Spleen (tissue), 11 donors: ENCODE data around the gene OTX2. TPM values are rescaled to one million over a fixed set of nuclear protein-coding genes. Genes with fewer than 3 reads are reported as not detected.

Experiments
- DNase-seq: peaks from one replicate; pipeline ENCODE4 v3.0.0-alpha.2; 2020
- H3K27ac ChIP-seq, 8 donors: fragments of 200-600 bp; sonication (generic) in 7 of 8; 1 replicate in 4 of 8; 2 replicates in 4 of 8; pipeline versions ENCODE4 v1.5.0 to v1.8.0; 2016 to 2021; ENCODE audit warnings: inconsistent platforms in 4 of 8, mild to moderate bottlenecking in 4 of 8, moderate library complexity in 1 of 8
- H3K27me3 ChIP-seq, 7 donors: fragments of 200-600 bp; sonication (generic) in 6 of 7; replicated peaks in 1 of 7; 1 replicate in 4 of 7; 2 replicates in 3 of 7; pipeline versions ENCODE4 v1.5.0 to v1.8.0; 2016 to 2021; ENCODE audit warnings: inconsistent platforms in 3 of 7, mild to moderate bottlenecking in 1 of 7
- H3K36me3 ChIP-seq, 6 donors: fragments of 200-600 bp; sonication (generic) in 5 of 6; 1 replicate in 4 of 6; 2 replicates in 2 of 6; pipeline versions ENCODE4 v1.5.0 to v1.8.0; 2016 to 2021; ENCODE audit warnings: inconsistent platforms in 2 of 6
- H3K4me1 ChIP-seq, 6 donors: fragments of 200-600 bp; sonication (generic) in 5 of 6; 1 replicate in 3 of 6; 2 replicates in 3 of 6; pipeline versions ENCODE4 v1.5.0 to v1.8.0; 2016 to 2021; ENCODE audit warnings: inconsistent platforms in 3 of 6
- H3K4me3 ChIP-seq, 8 donors: fragments of 200-600 bp; sonication (generic) in 7 of 8; 1 replicate in 4 of 8; 2 replicates in 4 of 8; pipeline versions ENCODE4 v1.5.0 to v1.8.0; 2016 to 2021; ENCODE audit warnings: inconsistent platforms in 4 of 8, mild to moderate bottlenecking in 4 of 8, moderate library complexity in 2 of 8
- H3K9me3 ChIP-seq, 8 donors: fragments of 200-600 bp; sonication (generic) in 7 of 8; 1 replicate in 4 of 8; 2 replicates in 4 of 8; pipeline versions ENCODE4 v1.5.0 to v1.8.0; 2016 to 2021; ENCODE audit warnings: inconsistent platforms in 4 of 8
- POLR2A ChIP-seq, 3 donors: fragments of 450-650 bp; IDR thresholded peaks; one replicate each; pipeline ENCODE4 v1.5.1; 2017; ENCODE audit warnings: antibody characterized with exemption in 3 of 3, mild to moderate bottlenecking in 1 of 3
- POLR2AphosphoS5 ChIP-seq, 3 donors: sonication (generic); formaldehyde crosslinking; IDR thresholded peaks; one replicate each; pipeline ENCODE4 v1.5.1; 2017; ENCODE audit warnings: antibody characterized with exemption in 3 of 3
- WGBS, 5 donors: extraction: QIAGEN DNeasy Blood & Tissue Kit in 3 of 5; methylation state at CpG; one replicate each; pipeline versions ENCODE4 v1.1.5 to v1.1.7; 2013 to 2018; 5-methylcytosine and 5-hydroxymethylcytosine counted together
- intact Hi-C: fragments of 100-400 bp; cut with DNase I; formaldehyde crosslinking; loops from one replicate; pipeline ENCODE4 v1.15.0; 2023; ENCODE audit warnings: low total_unique reads
- polyA plus RNA-seq, 3 donors: library from polyadenylated mRNA; stranded (reverse); fragments of 200-250 nt; gene quantifications; one replicate each; pipeline ENCODE4 v1.2.1, GENCODE V29; 2013
- total RNA-seq, 7 donors: library from RNA; depleted of rRNA in 3 of 7; stranded (reverse); fragments of >200 nt in 3 of 7; fragmentation: NEBNext Ultra II Directional in 4 of 7; extraction: Animal tissue kit (Norgen Biotek cat#: 25700) in 4 of 7; gene quantifications; one replicate each; pipeline versions ENCODE4 v1.1.0 to v1.2.1, GENCODE V29; 2016 to 2021
- TF ChIP-seq, protein P1 (sequence below), 11 experiments: fragments of 200-600 bp in 7 of 11; fragments of 450-650 bp in 4 of 11; sonication (generic) in 4 of 11; IDR thresholded peaks in 8 of 11; conservative IDR thresholded peaks in 3 of 11; 1 replicate in 7 of 11; 2 replicates in 4 of 11; pipeline versions ENCODE4 v1.4.0 to v1.8.0; 2016 to 2021; ENCODE audit warnings: antibody characterized with exemption in 11 of 11, inconsistent platforms in 4 of 11, mild to moderate bottlenecking in 1 of 11
- donor health status: healthy with polysubstance abuse.
- donor health status: DM: no; HTN: no; CAD: no; lungs with moderate emphysema.
- donor health status: DM: no; HTN: no; CAD: no.
- donor health status: Bipolar disorder and iron deficiency.
- donor health status: healthy.
- donor health status: DM: no; HTN: no; CAD: no.
- donor health status: DM: yes; HTN: yes; CAD: no.

The OTX2 gene
- total and polyA plus RNA-seq, 10 donors, result not detected

DNA sequence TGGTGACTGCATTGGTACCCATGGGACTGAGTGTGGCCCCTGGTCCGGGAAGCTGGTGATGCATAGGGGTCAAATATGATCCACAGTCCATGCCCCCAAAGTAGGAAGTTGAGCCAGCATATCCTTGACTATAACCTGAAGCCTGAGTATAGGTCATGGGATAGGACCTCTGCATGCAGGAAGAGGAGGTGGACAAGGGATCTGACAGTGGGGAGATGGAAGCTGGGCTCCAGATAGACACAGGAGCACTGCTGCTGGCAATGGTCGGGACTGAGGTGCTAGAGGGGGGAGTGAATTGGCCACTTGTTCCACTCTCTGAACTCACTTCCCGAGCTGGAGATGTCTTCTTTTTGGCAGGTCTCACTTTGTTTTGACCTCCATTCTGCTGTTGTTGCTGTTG lies 8.4 kb downstream of the OTX2 start:
- no peaks in the 10 kb centered on the region for H3K9me3 ChIP-seq
- no peak overlapping the region for H3K4me3 ChIP-seq
- no peaks in the 10 kb centered on the region for H3K36me3 ChIP-seq
- intact Hi-C loops, result no loop called here
- no peak for DNase-seq
- H3K4me1 ChIP-seq, result peaks cover 0 to 22% (median 15%) of the 10 kb centered on the region in 6 donors
- no peak for TF ChIP-seq POLR2A (IDR thresholded peaks at IDR 0.05)
- TF ChIP-seq, protein P1, sequence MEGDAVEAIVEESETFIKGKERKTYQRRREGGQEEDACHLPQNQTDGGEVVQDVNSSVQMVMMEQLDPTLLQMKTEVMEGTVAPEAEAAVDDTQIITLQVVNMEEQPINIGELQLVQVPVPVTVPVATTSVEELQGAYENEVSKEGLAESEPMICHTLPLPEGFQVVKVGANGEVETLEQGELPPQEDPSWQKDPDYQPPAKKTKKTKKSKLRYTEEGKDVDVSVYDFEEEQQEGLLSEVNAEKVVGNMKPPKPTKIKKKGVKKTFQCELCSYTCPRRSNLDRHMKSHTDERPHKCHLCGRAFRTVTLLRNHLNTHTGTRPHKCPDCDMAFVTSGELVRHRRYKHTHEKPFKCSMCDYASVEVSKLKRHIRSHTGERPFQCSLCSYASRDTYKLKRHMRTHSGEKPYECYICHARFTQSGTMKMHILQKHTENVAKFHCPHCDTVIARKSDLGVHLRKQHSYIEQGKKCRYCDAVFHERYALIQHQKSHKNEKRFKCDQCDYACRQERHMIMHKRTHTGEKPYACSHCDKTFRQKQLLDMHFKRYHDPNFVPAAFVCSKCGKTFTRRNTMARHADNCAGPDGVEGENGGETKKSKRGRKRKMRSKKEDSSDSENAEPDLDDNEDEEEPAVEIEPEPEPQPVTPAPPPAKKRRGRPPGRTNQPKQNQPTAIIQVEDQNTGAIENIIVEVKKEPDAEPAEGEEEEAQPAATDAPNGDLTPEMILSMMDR (IDR thresholded peaks at IDR 0.05 in 8 of 11, conservative IDR thresholded peaks at IDR 0.05 in 3 of 11), result no peak
- no peak for TF ChIP-seq POLR2AphosphoS5 (IDR thresholded peaks at IDR 0.05)
- 54 to 80% (median 62%) methylated on average over 3 of the region's 3 CpGs for WGBS, 5 donors
- H3K27ac ChIP-seq, result no peak overlapping the region
- H3K27me3 ChIP-seq, result peaks cover 18 to 100% (median 95%) of the 10 kb centered on the region in 7 donors

DNA sequence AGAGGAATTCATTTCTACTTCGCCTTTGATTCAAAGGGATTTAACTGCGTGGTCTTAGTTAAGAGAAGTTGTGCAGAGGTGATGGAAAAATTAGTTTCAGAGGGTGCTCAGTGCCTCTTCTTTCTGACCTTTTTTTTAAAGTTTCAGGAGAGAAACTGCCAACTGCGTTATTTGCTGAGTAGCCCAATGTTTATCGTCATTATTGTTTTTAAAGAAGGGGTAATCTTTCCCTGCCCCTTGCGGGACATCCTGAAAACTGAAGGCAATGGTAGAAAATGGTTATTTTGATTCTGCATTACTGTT lies 11.0 kb downstream of the OTX2 start:
- H3K27ac ChIP-seq, result no peak overlapping the region
- peaks cover 17 to 100% (median 96%) of the 10 kb centered on the region in 7 donors for H3K27me3 ChIP-seq
- no peaks in the 10 kb centered on the region for H3K9me3 ChIP-seq
- H3K4me3 ChIP-seq, result no peak overlapping the region
- H3K4me1 ChIP-seq, result peaks cover 0 to 34% (median 24%) of the 10 kb centered on the region in 6 donors
- intact Hi-C loops, result no loop called here
- no peaks in the 10 kb centered on the region for H3K36me3 ChIP-seq
- WGBS, 5 donors, result 6 to 15% (median 7%) methylated on average over 5 of the region's 5 CpGs
- no peak for DNase-seq
- TF ChIP-seq, protein P1 (IDR thresholded peaks at IDR 0.05 in 8 of 11, conservative IDR thresholded peaks at IDR 0.05 in 3 of 11), result no peak
- TF ChIP-seq POLR2A (IDR thresholded peaks at IDR 0.05), result no peak
- no peak for TF ChIP-seq POLR2AphosphoS5 (IDR thresholded peaks at IDR 0.05)

DNA sequence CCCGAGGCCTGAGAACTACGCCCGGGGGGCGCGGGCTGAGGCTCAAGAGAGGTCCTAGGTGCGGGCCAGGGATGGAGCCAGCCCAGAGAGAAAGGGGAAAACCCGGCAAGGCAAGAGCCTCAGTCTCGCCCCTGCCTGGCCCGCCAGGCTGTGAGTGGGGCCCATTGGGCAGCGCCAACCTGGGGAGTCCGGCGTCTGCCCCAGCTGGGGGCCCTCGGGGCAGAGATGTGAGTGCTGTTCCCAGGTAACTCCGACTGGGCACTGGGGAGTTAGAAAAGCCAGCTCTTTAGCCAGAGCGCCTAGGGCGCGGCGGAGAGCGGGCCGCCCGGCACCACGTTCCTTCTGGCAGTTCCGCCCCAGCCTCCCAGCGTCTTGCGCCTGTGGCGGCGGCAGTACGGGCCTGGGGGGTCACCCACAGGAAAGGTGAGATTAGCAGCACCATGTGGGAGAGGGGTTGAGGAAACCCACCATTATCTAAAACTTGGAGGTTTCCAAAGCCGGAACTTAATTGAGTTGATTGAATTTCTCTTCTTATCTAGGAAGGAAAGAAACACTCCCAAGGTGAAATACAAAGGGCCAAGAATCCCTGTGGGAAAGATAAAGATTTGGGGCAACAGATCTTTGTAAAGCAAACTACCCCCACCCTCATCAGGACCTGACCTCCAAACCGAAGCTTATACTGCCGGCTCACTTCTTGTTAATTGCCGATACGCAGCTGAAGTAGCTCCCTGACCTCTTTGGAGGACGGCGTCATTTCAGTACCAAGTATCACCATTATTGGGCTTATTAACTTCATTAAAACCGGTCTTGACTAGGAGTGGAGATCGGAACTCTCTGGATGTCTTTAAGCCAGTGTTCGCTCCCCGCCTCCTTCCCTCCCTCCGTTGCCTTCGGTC lies 11.6 kb downstream of the OTX2 start:
- WGBS, 5 donors, result 11 to 16% (median 13%) methylated on average over 30 to 41 of the region's 41 CpGs
- intact Hi-C loops, result no loop called here
- TF ChIP-seq, protein P1 (IDR thresholded peaks at IDR 0.05 in 8 of 11, conservative IDR thresholded peaks at IDR 0.05 in 3 of 11), result no peak
- TF ChIP-seq POLR2A (IDR thresholded peaks at IDR 0.05), result no peak
- TF ChIP-seq POLR2AphosphoS5 (IDR thresholded peaks at IDR 0.05), result no peak

More for the DNA sequence above, 11.6 kb downstream of the OTX2 start:
- peaks cover 0 to 37% (median 26%) of the 10 kb centered on the region in 6 donors for H3K4me1 ChIP-seq
- no peak for DNase-seq
- peak overlapping the region in 5 of 8 donors; percentile 12 to 51 (median 15) for H3K4me3 ChIP-seq
- no peaks in the 10 kb centered on the region for H3K36me3 ChIP-seq
- H3K9me3 ChIP-seq, result no peaks in the 10 kb centered on the region
- no peak overlapping the region for H3K27ac ChIP-seq
- H3K27me3 ChIP-seq, result peaks cover 16 to 100% (median 96%) of the 10 kb centered on the region in 7 donors
